HCT116 (cell line): ENCODE data around the gene SGMS1.

ENCODE experiments used
- CEBPB ChIP-seq: IDR thresholded peaks from 2 replicates; pipeline ENCODE4 v1.6.1; 2012; ENCODE audit warnings: low read depth
- ELF1 ChIP-seq: IDR thresholded peaks from 2 replicates; pipeline ENCODE4 v1.6.1; 2012; ENCODE audit warnings: low read depth, borderline replicate concordance
- EZH2 ChIP-seq: fragments of 200-600 bp; sonication (generic); IDR thresholded peaks from 2 replicates; pipeline ENCODE4 v1.6.1; 2017; ENCODE audit warnings: antibody characterized with exemption, mixed run types
- EZH2phosphoT487 ChIP-seq: fragments of 200-600 bp; IDR thresholded peaks from 2 replicates; pipeline ENCODE4 v1.6.1; 2018; ENCODE audit warnings: antibody characterized with exemption, borderline replicate concordance
- JUND ChIP-seq: IDR thresholded peaks from 2 replicates; pipeline ENCODE4 v1.6.1; 2012
- POLR2A ChIP-seq: IDR thresholded peaks from 2 replicates; pipeline ENCODE4 v1.7.0; 2011; ENCODE audit warnings: borderline replicate concordance; ENCODE audit not compliant: insufficient read depth, insufficient read length; ENCODE audit errors: extremely low read depth
- POLR2AphosphoS5 ChIP-seq: IDR thresholded peaks from 2 replicates; pipeline ENCODE4 v1.6.1; 2011; ENCODE audit warnings: mild to moderate bottlenecking, low read depth, low read length, moderate library complexity
- SIN3A ChIP-seq: IDR thresholded peaks from 2 replicates; pipeline ENCODE4 v1.6.1; 2012; ENCODE audit warnings: low read depth
- SRF ChIP-seq: IDR thresholded peaks from 2 replicates; pipeline ENCODE4 v1.6.1; 2012; ENCODE audit warnings: low read depth
- TCF7L2 ChIP-seq: IDR thresholded peaks from 2 replicates; pipeline ENCODE4 v1.7.0; 2011; ENCODE audit warnings: borderline replicate concordance, inconsistent platforms; ENCODE audit not compliant: insufficient read depth, insufficient read length; ENCODE audit errors: extremely low read depth
- YY1 ChIP-seq: IDR thresholded peaks from 2 replicates; pipeline ENCODE4 v1.6.1; 2011; ENCODE audit warnings: low read length, low read depth, moderate library complexity, mild to moderate bottlenecking; ENCODE audit not compliant: insufficient replicate concordance; ENCODE audit errors: extremely low read depth
- ZFX ChIP-seq: fragments of 450-650 bp; IDR thresholded peaks from 2 replicates; pipeline ENCODE4 v1.6.1; 2017
- ZNF274 ChIP-seq: fragments of 200-500 bp; sonication (Bioruptor generic); IDR thresholded peaks from 2 replicates; pipeline ENCODE4 v1.6.1; 2014; ENCODE audit warnings: mild to moderate bottlenecking, low read depth, low read length, inconsistent platforms
- TF ChIP-seq, protein P1 (sequence below), 3 experiments: fragments of 200-600 bp in 1 of 3; sonication (generic) in 1 of 3; IDR thresholded peaks in 2 of 3; conservative IDR thresholded peaks in 1 of 3; 2 replicates each; pipeline ENCODE4 v1.5.1; 2012 to 2017; ENCODE audit warnings: low read depth in 2 of 3, low read length in 2 of 3, antibody characterized with exemption in 1 of 3, borderline replicate concordance in 1 of 3, control low read depth in 1 of 3, mild to moderate bottlenecking in 1 of 3, mixed read lengths in 1 of 3, mixed run types in 1 of 3, moderate library complexity in 1 of 3; ENCODE audit not compliant: insufficient read depth in 1 of 3

DNA sequence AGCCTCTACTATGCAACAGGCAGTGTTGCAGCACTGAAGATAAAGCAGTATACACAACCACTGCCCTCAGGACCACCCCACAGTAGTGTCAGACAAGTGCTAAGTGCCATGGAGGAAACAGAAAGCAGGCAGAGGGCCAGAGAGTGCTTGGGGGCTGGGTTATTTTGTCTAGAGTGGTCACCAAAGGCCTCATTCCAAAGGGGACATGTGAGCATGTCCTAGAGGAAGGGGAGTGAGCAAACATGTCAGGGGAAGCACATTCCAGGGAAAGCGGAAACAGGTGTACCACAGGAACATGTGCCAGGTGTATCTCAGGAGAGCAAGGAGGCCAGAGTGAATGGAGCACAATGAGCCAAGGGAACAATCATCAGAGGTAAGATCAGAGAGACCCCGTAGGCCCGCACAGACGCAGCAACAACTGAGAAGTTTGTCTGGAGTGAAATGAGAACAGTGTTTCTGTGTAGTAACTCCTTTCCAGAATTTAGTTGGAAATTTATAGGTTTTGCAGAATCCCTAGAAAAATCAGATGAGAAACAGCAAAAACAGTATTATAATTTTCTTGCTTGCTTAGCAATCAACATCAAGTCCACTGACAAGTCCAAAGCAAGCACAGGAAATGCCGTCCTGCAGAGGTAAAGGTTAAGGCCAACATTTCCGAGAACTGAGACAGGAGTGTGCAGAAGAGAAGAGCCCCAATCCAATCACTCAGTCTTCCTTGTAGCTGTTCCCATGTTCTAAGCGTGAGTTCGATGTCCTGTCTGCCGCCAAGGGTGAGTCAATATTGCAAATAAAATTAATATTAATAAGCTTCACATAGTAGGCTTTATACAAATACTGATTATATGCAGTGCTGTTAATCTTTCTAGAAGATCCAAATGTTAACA lies 67.3 kb downstream of the SGMS1 start:
- TF ChIP-seq POLR2A, result no peak
- TF ChIP-seq, protein P1, sequence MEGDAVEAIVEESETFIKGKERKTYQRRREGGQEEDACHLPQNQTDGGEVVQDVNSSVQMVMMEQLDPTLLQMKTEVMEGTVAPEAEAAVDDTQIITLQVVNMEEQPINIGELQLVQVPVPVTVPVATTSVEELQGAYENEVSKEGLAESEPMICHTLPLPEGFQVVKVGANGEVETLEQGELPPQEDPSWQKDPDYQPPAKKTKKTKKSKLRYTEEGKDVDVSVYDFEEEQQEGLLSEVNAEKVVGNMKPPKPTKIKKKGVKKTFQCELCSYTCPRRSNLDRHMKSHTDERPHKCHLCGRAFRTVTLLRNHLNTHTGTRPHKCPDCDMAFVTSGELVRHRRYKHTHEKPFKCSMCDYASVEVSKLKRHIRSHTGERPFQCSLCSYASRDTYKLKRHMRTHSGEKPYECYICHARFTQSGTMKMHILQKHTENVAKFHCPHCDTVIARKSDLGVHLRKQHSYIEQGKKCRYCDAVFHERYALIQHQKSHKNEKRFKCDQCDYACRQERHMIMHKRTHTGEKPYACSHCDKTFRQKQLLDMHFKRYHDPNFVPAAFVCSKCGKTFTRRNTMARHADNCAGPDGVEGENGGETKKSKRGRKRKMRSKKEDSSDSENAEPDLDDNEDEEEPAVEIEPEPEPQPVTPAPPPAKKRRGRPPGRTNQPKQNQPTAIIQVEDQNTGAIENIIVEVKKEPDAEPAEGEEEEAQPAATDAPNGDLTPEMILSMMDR (IDR thresholded peaks at IDR 0.05 in 2 of 3, conservative IDR thresholded peaks at IDR 0.05 in 1 of 3; ENCODE audit: borderline replicate concordance in 1 of 3, insufficient read depth in 1 of 3, low read depth in 2 of 3, low read length in 2 of 3), result no peak
- TF ChIP-seq YY1, result no peak
- no peak for TF ChIP-seq POLR2AphosphoS5
- TF ChIP-seq ZNF274, result no peak
- no peak for TF ChIP-seq ZFX
- TF ChIP-seq EZH2, result no peak
- TF ChIP-seq SIN3A, result no peak
- no peak for TF ChIP-seq TCF7L2
- TF ChIP-seq SRF, result no peak
- no peak for TF ChIP-seq EZH2phosphoT487
- TF ChIP-seq CEBPB, result no peak
- no peak for TF ChIP-seq ELF1
- no peak for TF ChIP-seq JUND
